GM18907 (cell line): ENCODE data around the gene BABAM1.

ENCODE experiments used
- ATAC-seq: cut with Tn5 transposase; IDR thresholded peaks from one replicate; pipeline ENCODE4 v1.9.1; 2021; ENCODE audit warnings: mild to moderate bottlenecking, moderate library complexity; ENCODE audit not compliant: unreplicated experiment

The BABAM1 gene

GRCh38 chr19:17266975-17267788, at the start of gene BABAM1:
BABAM1 (plus strand) TSS chr19:17267443; CDS start chr19:17268807, 1,364 bp downstream.
- peak; percentile 89 for ATAC-seq

GRCh38 chr19:17219286-17219685, 48.0 kb upstream of the BABAM1 start:
- ATAC-seq: no peak

GRCh38 chr19:17220207-17220758, 47.0 kb upstream of the BABAM1 start:
- no peak for ATAC-seq

GRCh38 chr19:17225053-17225452, 42.2 kb upstream of the BABAM1 start:
- ATAC-seq: no peak

- peak; percentile 85 for ATAC-seq
These were observed 41.0 kb upstream of the BABAM1 start, which contains the start of gene OCEL1 for GRCh38 chr19:17226002-17226933. OCEL1 (plus strand) TSS chr19:17226226; CDS start chr19:17226248, 22 bp downstream.

- ATAC-seq: no peak
These were observed 39.4 kb upstream of the BABAM1 start for GRCh38 chr19:17227798-17228367.

DNA sequence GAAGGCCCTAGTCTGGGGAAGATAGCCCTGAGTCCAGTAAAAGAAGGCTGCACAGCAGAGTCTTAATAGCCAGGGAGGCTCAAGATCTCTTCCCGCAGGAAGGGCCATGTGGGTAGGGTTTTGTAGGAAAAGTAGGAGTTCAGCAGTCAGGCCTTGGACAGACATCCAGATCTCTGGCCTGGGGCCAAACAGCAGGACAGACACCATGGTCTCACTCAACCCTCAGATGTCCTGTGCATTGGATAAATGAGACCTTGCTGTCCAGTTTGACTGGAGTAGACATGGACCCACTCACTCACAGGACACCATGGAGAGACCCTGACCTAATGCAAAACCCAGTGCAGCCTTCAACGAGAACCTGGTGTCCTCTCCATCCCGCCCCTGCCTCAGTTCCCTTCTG, 37.4 kb upstream of the BABAM1 start:
- no peak for ATAC-seq

GRCh38 chr19:17232258-17232657, 35.0 kb upstream of the BABAM1 start:
- ATAC-seq: no peak

DNA sequence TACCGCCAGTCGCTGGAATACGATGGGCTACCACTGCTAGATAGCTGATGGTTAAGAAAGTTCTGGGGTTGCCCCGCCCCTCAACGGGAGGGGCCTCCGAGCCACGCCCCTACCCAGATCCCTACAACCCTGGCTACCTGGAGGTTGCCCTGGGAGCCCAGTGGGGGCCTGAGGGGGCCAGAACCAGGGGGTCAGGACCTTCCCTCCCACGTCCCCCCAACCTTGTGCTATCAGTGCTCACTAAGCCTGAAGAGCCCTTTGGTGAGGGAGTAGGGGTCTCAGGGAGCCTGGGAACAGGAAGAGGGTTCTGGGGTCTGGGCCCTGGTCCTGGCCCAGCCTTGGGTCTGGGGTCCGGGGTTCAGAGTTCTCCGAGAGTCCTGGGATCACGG, 32.3 kb upstream of the BABAM1 start:
- peak; percentile 28 for ATAC-seq

GRCh38 chr19:17235300-17235970, 31.8 kb upstream of the BABAM1 start:
- peak; percentile 48 for ATAC-seq

DNA sequence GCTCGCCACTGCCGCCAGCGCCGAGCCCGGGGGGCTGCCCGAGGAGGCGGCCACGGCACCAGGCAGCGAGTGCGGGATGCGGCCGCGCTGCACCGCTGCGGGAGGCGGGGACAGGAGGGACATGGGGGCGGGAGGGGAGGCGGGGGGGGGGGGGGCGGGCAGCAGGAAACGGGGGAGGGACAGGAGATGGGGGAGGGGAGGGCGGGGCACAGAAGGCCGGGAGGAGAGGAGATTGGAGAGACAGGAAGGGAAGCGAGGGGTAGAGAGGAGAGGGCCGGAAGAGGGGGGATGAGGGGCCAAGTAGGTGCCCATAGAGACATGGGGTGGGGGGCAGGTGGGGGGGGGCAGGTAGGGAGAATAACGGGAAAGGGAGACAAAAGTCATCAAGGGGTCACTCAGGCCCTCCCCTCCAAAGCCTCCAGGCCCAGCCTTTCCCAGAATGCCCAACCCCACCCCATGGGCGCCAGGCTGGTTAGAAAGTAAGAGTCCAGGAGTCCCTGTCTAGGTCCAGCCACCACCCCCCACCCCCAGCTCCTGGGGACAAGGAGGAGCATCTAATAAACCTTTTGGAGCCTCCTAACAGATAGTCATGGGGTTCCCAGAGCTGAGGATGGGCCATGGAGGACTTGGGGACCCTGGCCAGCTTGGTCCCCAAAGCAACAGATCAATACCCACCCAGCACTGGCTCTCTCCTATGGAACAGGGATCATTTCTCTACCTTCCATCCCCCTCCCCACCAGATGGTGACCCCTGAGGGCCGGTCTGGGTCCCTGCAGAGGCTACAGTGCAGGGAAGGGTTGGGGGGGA, 31.1 kb upstream of the BABAM1 start:
- ATAC-seq: no peak

GRCh38 chr19:17236811-17237543, 30.3 kb upstream of the BABAM1 start:
- no peak for ATAC-seq

- ATAC-seq: no peak
These were observed 29.2 kb upstream of the BABAM1 start for GRCh38 chr19:17237747-17238706.

DNA sequence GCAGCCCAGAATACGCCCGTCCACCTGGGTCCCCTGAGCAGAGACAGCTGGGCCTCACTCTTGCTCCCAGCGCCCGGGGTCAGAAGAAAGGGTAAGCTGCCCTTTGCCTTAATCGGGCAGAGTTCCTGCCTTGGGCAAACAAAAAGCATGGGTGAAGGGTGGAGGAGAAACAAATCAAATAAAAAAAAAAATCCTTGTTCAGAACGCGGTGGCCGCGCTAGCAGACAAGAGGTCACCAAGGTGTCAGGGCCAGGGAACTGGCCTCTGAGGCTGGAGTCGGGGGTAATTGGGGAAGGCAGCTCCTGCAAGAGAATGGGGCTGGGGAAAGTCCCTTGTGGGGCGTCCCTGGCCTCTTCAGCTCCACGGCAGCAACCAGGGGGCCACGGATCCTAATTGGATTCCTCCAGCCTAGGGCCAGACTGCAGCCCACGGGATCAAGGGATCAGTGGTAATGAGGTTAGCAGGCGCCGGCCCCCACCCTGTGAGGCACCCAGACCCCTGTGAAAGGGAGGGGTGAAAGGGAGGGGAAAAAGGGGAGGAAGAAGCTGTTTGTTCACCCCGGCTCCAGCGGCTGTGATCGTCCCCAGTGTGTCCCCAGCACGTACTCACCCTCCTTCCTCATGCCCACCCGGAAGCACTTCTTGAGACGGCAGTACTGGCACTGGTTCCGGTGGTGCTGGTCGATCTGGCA, 27.0 kb upstream of the BABAM1 start:
- no peak for ATAC-seq

DNA sequence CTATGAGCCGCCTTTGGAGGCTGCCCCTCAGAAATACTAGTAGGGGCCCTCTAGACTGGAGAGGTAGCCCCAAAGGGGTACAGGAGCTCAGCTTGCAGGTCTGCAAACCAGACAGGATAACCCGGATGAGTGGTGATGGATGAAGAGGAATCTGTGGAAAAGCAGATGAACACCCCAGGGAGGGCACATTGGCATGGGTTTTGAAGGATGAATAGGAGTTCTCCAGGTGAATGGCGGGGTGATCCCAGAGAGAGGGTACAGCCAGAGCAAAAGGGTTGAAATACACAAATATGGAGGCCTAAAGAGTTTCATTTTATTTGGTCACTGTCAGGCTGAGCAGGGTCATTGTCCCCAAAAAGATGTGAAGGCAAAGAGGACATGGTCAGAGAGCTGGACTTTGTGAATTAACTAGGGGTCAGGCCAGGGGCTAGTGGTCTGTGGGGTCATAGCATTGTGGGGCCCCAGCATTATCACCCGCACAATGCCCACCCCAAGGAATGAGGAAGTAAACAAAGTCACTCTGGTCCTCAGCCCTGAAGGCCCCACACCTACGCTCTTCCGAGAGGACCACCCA, 26.3 kb upstream of the BABAM1 start:
- no peak for ATAC-seq

GRCh38 chr19:17242431-17243208, 24.6 kb upstream of the BABAM1 start:
- no peak for ATAC-seq
